DOHH2 (cell line): Measurements from ENCODE around the gene TTF2.

Experiments
- EZH2phosphoT487 ChIP-seq: fragments of 200-600 bp; sonication (generic); IDR thresholded peaks from 2 replicates; pipeline ENCODE4 v1.6.1; 2017; ENCODE audit warnings: borderline replicate concordance, mild to moderate bottlenecking, antibody characterized with exemption, low read length, moderate library complexity, mixed read lengths
- TF ChIP-seq, protein P1 (sequence below): fragments of 200-600 bp; sonication (generic); IDR thresholded peaks from one replicate; pipeline ENCODE4 v1.5.1; 2014; ENCODE audit warnings: antibody characterized with exemption, mild to moderate bottlenecking, low read depth, low read length; ENCODE audit not compliant: poor library complexity, severe bottlenecking

- TF ChIP-seq, protein P1, sequence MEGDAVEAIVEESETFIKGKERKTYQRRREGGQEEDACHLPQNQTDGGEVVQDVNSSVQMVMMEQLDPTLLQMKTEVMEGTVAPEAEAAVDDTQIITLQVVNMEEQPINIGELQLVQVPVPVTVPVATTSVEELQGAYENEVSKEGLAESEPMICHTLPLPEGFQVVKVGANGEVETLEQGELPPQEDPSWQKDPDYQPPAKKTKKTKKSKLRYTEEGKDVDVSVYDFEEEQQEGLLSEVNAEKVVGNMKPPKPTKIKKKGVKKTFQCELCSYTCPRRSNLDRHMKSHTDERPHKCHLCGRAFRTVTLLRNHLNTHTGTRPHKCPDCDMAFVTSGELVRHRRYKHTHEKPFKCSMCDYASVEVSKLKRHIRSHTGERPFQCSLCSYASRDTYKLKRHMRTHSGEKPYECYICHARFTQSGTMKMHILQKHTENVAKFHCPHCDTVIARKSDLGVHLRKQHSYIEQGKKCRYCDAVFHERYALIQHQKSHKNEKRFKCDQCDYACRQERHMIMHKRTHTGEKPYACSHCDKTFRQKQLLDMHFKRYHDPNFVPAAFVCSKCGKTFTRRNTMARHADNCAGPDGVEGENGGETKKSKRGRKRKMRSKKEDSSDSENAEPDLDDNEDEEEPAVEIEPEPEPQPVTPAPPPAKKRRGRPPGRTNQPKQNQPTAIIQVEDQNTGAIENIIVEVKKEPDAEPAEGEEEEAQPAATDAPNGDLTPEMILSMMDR, result no peak
- no peak for TF ChIP-seq EZH2phosphoT487
Observed at GRCh38 chr1:117079737-117080136, 19.6 kb downstream of the TTF2 start.
